HEK293T (cell line): ENCODE measurements around the gene MSLN.

Experiments used
- CTCF ChIA-PET: fragments of 350-600 bp; formaldehyde crosslinking; extraction: SDS; loops from one replicate; lab custom pipeline; 2021; ENCODE audit warnings: antibody characterized with exemption, inconsistent platforms; lab: Yijun Ruan, JAX
- POLR2A ChIA-PET: fragments of 350-600 bp; formaldehyde crosslinking; extraction: SDS; loops from one replicate; lab custom pipeline; 2020; ENCODE audit warnings: antibody characterized with exemption, inconsistent platforms; lab: Yijun Ruan, JAX
- DNase-seq: peaks from one replicate; pipeline ENCODE4 v3.0.0; 2012; ENCODE audit warnings: mixed read lengths; ENCODE audit errors: extremely low spot score
- ARNT ChIP-seq: fragments of 450-650 bp; IDR thresholded peaks from 2 replicates; pipeline ENCODE4 v1.6.1; 2017; ENCODE audit warnings: mild to moderate bottlenecking
- BHLHE40 ChIP-seq: fragments of 450-650 bp; IDR thresholded peaks from 2 replicates; pipeline ENCODE4 v1.6.1; 2016; ENCODE audit warnings: mild to moderate bottlenecking, moderate library complexity, borderline replicate concordance
- CTBP1 ChIP-seq: fragments of 450-650 bp; IDR thresholded peaks from 2 replicates; pipeline ENCODE4 v1.6.1; 2016; ENCODE audit warnings: borderline replicate concordance
- ELF4 ChIP-seq: fragments of 450-650 bp; IDR thresholded peaks from 2 replicates; pipeline ENCODE4 v1.6.1; 2017; ENCODE audit warnings: antibody characterized with exemption
- FOXA1 ChIP-seq: fragments of 450-650 bp; IDR thresholded peaks from 2 replicates; pipeline ENCODE4 v1.6.1; 2016; ENCODE audit warnings: mild to moderate bottlenecking
- FOXK2 ChIP-seq: fragments of 450-650 bp; IDR thresholded peaks from 2 replicates; pipeline ENCODE4 v1.6.1; 2016; ENCODE audit warnings: mild to moderate bottlenecking
- FOXM1 ChIP-seq: fragments of 450-650 bp; IDR thresholded peaks from 2 replicates; pipeline ENCODE4 v1.6.1; 2017; ENCODE audit warnings: mild to moderate bottlenecking, borderline replicate concordance
- HDGF ChIP-seq: fragments of 450-650 bp; IDR thresholded peaks from 2 replicates; pipeline ENCODE4 v1.6.1; 2017; ENCODE audit warnings: antibody characterized with exemption, borderline replicate concordance
- L3MBTL2 ChIP-seq: fragments of 450-650 bp; conservative IDR thresholded peaks from 2 replicates; pipeline ENCODE4 v1.6.1; 2016; ENCODE audit warnings: mild to moderate bottlenecking
- LEF1 ChIP-seq: fragments of 450-650 bp; IDR thresholded peaks from 2 replicates; pipeline ENCODE4 v1.6.1; 2017; ENCODE audit warnings: mild to moderate bottlenecking, borderline replicate concordance
- NFRKB ChIP-seq: fragments of 450-650 bp; IDR thresholded peaks from 2 replicates; pipeline ENCODE4 v1.6.1; 2016; ENCODE audit warnings: mild to moderate bottlenecking, moderate library complexity
- PKNOX1 ChIP-seq: fragments of 450-650 bp; IDR thresholded peaks from 2 replicates; pipeline ENCODE4 v1.6.1; 2016
- SP1 ChIP-seq: fragments of 450-650 bp; IDR thresholded peaks from 2 replicates; pipeline ENCODE4 v1.6.1; 2017
- SUZ12 ChIP-seq: fragments of 450-650 bp; IDR thresholded peaks from 2 replicates; pipeline ENCODE4 v1.6.1; 2016; ENCODE audit warnings: mild to moderate bottlenecking
- TARDBP ChIP-seq: fragments of 450-650 bp; IDR thresholded peaks from 2 replicates; pipeline ENCODE4 v1.6.1; 2016
- ZNF384 ChIP-seq: fragments of 450-650 bp; IDR thresholded peaks from 2 replicates; pipeline ENCODE4 v1.6.1; 2016

Gene MSLN

GRCh38 chr16:764848-765487 is 4.4 kb downstream of the MSLN start:
- POLR2A ChIA-PET, result no interaction called here
- no peak for TF ChIP-seq CTBP1
- TF ChIP-seq FOXM1, result no peak
- no peak for TF ChIP-seq FOXA1
- no peak for TF ChIP-seq TARDBP
- TF ChIP-seq L3MBTL2, result no peak
- no peak for TF ChIP-seq PKNOX1
- TF ChIP-seq NFRKB, result no peak
- no peak for TF ChIP-seq SUZ12
- no peak for TF ChIP-seq HDGF
- TF ChIP-seq SP1, result no peak
- no peak for TF ChIP-seq ARNT
- no peak for TF ChIP-seq FOXK2
- no peak for TF ChIP-seq ELF4
- no peak for TF ChIP-seq LEF1
- TF ChIP-seq BHLHE40, result no peak
- no peak for DNase-seq
- CTCF ChIA-PET, result no interaction called here

- ChIA-PET POLR2A (no interaction called here), CTCF (no interaction called here)
- DNase-seq, result no peak
- TF ChIP-seq CTBP1, result no peak
- TF ChIP-seq HDGF, result no peak
- no peak for TF ChIP-seq ARNT
- no peak for TF ChIP-seq ELF4
- TF ChIP-seq SUZ12, result no peak
- TF ChIP-seq ZNF384, result no peak
- no peak for TF ChIP-seq TARDBP
- TF ChIP-seq FOXM1, result no peak
- no peak for TF ChIP-seq FOXA1
- no peak for TF ChIP-seq PKNOX1
- no peak for TF ChIP-seq L3MBTL2
- TF ChIP-seq NFRKB, result no peak
- TF ChIP-seq BHLHE40, result no peak
Observed at GRCh38 chr16:765488-765865, 4.9 kb downstream of the MSLN start.

- ChIA-PET POLR2A (no interaction called here), CTCF (no interaction called here)
- TF ChIP-seq FOXM1, result no peak
- no peak for TF ChIP-seq ELF4
- no peak for TF ChIP-seq SUZ12
- TF ChIP-seq L3MBTL2, result no peak
- no peak for TF ChIP-seq CTBP1
- no peak for TF ChIP-seq TARDBP
- no peak for TF ChIP-seq SP1
- no peak for TF ChIP-seq FOXK2
- DNase-seq, result no peak
Observed at GRCh38 chr16:766008-766819, 5.7 kb downstream of the MSLN start.

GRCh38 chr16:766820-767640 is 6.5 kb downstream of the MSLN start:
- ChIA-PET POLR2A (no interaction called here), CTCF (no interaction called here)
- no peak for TF ChIP-seq BHLHE40
- DNase-seq, result no peak

- CTCF ChIA-PET, result no interaction called here
- DNase-seq, result no peak
- POLR2A ChIA-PET, result no interaction called here
- TF ChIP-seq CTBP1 (no peak), NFRKB (no peak), SUZ12 (no peak), ELF4 (no peak), ZNF384 (no peak), HDGF (no peak)
Observed at GRCh38 chr16:767743-768235, 7.3 kb downstream of the MSLN start.

GRCh38 chr16:768428-768827 is 7.9 kb downstream of the MSLN start:
- POLR2A ChIA-PET, result no interaction called here
- TF ChIP-seq BHLHE40, result no peak
- no peak for TF ChIP-seq FOXM1
- TF ChIP-seq FOXA1, result no peak
- TF ChIP-seq ZNF384, result no peak
- TF ChIP-seq HDGF, result no peak
- TF ChIP-seq SP1, result no peak
- no peak for TF ChIP-seq ARNT
- TF ChIP-seq ELF4, result no peak
- no peak for TF ChIP-seq FOXK2
- no peak for TF ChIP-seq L3MBTL2
- CTCF ChIA-PET, result no interaction called here
- no peak for DNase-seq
